Measurements from ENCODE around the gene SYAP1. TPM values are rescaled to one million over a fixed set of nuclear protein-coding genes. Genes with fewer than 3 reads are reported as not detected.

SYAP1 gene
- total and polyA plus RNA-seq, 9 of the 15 experiments (the other 6 are each of a cell fraction or from before 2014, with no cell fraction given) = 5.7 to 35.3 (median 27.6) TPM

DNA sequence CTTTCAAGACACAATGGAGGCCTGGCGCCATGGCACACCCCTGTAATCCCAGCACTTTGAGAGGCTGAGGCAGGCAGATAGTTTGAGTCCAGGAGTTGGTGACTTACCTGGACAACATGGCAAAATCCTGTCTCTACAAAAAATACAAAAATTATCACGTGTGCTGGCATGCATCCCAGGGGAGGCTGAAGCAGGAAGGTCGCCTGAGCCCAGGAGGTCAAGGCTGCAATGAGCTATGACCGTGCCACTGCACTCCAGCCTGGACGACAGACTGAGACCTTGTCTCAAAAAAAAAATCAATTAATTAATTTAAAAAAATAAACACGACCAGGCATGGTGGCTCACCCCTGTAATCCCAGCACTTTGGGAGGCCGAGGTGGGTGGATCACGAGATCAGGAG is 4.9 kb upstream of the SYAP1 start:
- ChIA-PET POLR2A (interaction anchor here (0.7 kb wide), 1 partner anchor 63 kb away, joined by 3 read pairs; no protein-coding TSS in a partner anchor), CTCF (ENCODE audit: low intra/inter-chr PET ratio) (no interaction called here)
- WGBS (ENCODE audit: insufficient coverage, low coverage, missing lambda C conversion rate) = 70% methylated on average over 8 of the region's 8 CpGs
- Histone ChIP-seq H3K4me1 (replicated peaks in 1 of 2; ENCODE audit: control insufficient read depth in 2 of 2, insufficient read depth in 2 of 2, low read length in 2 of 2) (peaks cover 0 to 17% of the 10 kb centered on the region in 2 experiments; a peak in 4 of 5 replicates), H3K79me2 (ENCODE audit: control insufficient read depth, insufficient read depth, low read length) (peaks cover 28% of the 10 kb centered on the region), H3K36me3 (ENCODE audit: control insufficient read depth, insufficient read depth, low read length) (no peaks in the 10 kb centered on the region), H3K9ac (ENCODE audit: insufficient read depth in 1 of 2, low read depth in 2 of 2, low read length in 2 of 2) (no peak overlapping the region), H3K27ac (ENCODE audit: extremely low read depth, low read depth, low read length) (no peak overlapping the region), H3K9me3 (replicated peaks; ENCODE audit: control insufficient read depth, insufficient read depth, low read depth, low read length) (no peaks in the 10 kb centered on the region), H3K4me2 (ENCODE audit: insufficient read depth, low read length) (no peak overlapping the region), H2AFZ (ENCODE audit: low read depth, low read length) (no peak overlapping the region), H3K27me3 (ENCODE audit: control insufficient read depth in 2 of 2, insufficient read depth in 2 of 2, low read length in 2 of 2) (no peaks in the 10 kb centered on the region), H3K9me1 (ENCODE audit: control insufficient read depth, insufficient read depth, low read length) (no peaks in the 10 kb centered on the region), H3K4me3 (no peak overlapping the region), H4K20me1 (replicated peaks; ENCODE audit: control insufficient read depth, insufficient read depth, low read length) (no peaks in the 10 kb centered on the region)
- intact Hi-C loops (cut with micrococcal nuclease) (no loop called here), in situ Hi-C loops (cut with MboI) (no loop called here)
- FAIRE-seq (no peak), DNase-seq (ENCODE audit: extremely low read depth in 1 of 4, low spot score in 3 of 4) (no peak), ATAC-seq (no peak)
- no TSS peak for BruUV-seq (replicated peaks)
- TF ChIP-seq NCOA2 (IDR thresholded peaks at IDR 0.05; ENCODE audit: partially characterized antibody in 2 of 2) (no peak), ZNF780A (CRISPR knock-in tag; IDR thresholded peaks at IDR 0.05) (no peak), TBL1XR1 (IDR thresholded peaks at IDR 0.05; ENCODE audit: low read length in 2 of 2) (no peak), ZNF277 (CRISPR knock-in tag; IDR thresholded peaks at IDR 0.05; ENCODE audit: borderline replicate concordance) (no peak), SRF (CRISPR knock-in tag; IDR thresholded peaks at IDR 0.05) (no peak), HOMEZ (CRISPR knock-in tag; IDR thresholded peaks at IDR 0.05) (no peak), MYBL2 (IDR thresholded peaks at IDR 0.05; ENCODE audit: low read depth) (no peak), MYBL2 (CRISPR knock-in tag; IDR thresholded peaks at IDR 0.05; ENCODE audit: borderline replicate concordance) (no peak), ZKSCAN1 (IDR thresholded peaks at IDR 0.05; ENCODE audit: low read depth, low read length) (no peak), NCOA1 (IDR thresholded peaks at IDR 0.05; ENCODE audit: low read depth) (no peak), ATF7 (IDR thresholded peaks at IDR 0.05) (no peak), SIN3B (IDR thresholded peaks at IDR 0.05; ENCODE audit: low read depth) (no peak), GTF2E2 (tag; IDR thresholded peaks at IDR 0.05) (no peak), ZNF395 (CRISPR knock-in tag; IDR thresholded peaks at IDR 0.05) (no peak), ILF3 (IDR thresholded peaks at IDR 0.05; ENCODE audit: borderline replicate concordance) (no peak), EWSR1 (IDR thresholded peaks at IDR 0.05; ENCODE audit: borderline replicate concordance, low read depth, partially characterized antibody) (no peak), ZBTB9 (CRISPR knock-in tag; IDR thresholded peaks at IDR 0.05) (no peak), HDAC3 (IDR thresholded peaks at IDR 0.05; ENCODE audit: borderline replicate concordance, partially characterized antibody) (no peak), NFIX (CRISPR knock-in tag; IDR thresholded peaks at IDR 0.05; ENCODE audit: low read depth) (no peak)

Measured in K562 (cell line).